ENCODE results near the gene ZNF385C. TPM values are rescaled to one million over a fixed set of nuclear protein-coding genes. Genes with fewer than 3 reads are reported as not detected.
A peak's percentile ranks its signal among the peaks of the same experiment; 100 is the strongest.

Gene ZNF385C
- total and polyA plus RNA-seq, 2 donors = 0.66 to 1.1 TPM

DNA sequence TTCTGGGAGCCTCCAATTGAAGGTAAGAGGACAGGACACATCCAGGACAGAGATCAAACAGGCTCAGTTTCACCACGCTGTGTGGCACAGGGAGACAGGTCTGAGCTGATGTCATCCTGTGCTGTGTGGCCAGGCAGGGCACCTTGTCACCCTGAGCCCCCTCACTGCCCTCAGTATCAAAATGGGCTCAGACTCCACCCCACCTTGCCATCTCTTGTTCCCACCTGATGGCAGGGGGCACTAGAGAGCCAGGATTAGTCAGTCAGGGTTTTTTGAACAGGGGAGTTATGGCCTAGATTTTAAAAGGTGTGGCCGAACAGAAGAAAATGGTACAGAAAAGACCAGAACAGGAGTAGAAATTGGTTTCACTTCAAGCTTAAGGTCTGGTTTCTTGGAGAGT, 20.3 kb upstream of the ZNF385C start:
- Histone ChIP-seq H3K9me3 (ENCODE audit: control insufficient read depth in 2 of 2, insufficient read depth in 1 of 2, low read length in 1 of 2) (no peaks in the 10 kb centered on the region), H3K36me3 (ENCODE audit: control insufficient read depth in 2 of 2, insufficient read depth in 2 of 2, low read length in 1 of 2) (peaks cover 10% of the 10 kb centered on the region in 2 donors), H3K4me1 (ENCODE audit: control insufficient read depth in 2 of 2, insufficient read depth in 2 of 2, low read length in 2 of 2) (peaks cover 6 to 27% of the 10 kb centered on the region in 2 donors), H3K4me3 (ENCODE audit: low read length in 2 of 2) (no peak overlapping the region), H3K27ac (ENCODE audit: low read depth in 1 of 2, low read length in 1 of 2) (no peak overlapping the region), H3K27me3 (ENCODE audit: control insufficient read depth in 2 of 2, insufficient read depth in 1 of 2, low read length in 1 of 2) (no peaks in the 10 kb centered on the region)
- DNase-seq (ENCODE audit: low read depth in 6 of 9, low spot score in 9 of 9) = peak in 2 of 9 donors; percentile 59 to 72
- WGBS = 91% methylated on average over 2 of the region's 2 CpGs

DNA sequence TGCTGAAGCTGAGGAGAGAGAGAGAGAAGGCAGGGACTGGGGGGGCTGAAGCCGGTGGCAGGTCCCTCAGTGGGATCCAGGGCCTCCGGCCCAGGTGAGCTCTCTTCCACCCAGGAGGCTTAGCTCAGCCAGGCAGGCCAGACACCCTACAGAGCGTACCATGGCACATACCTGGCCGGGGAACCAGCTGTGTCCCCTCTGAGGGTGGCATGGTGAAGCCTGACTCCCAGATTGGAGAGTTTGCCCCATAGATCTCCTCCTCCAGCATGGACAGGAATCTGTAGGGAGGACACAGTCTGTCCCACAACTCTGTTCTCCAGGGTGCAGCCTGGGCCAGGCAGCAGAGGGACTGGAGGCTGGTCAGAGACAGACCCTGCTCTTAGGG, 19.8 kb upstream of the ZNF385C start:
- H3K27me3 ChIP-seq (ENCODE audit: control insufficient read depth in 2 of 2, insufficient read depth in 1 of 2, low read length in 1 of 2) = no peaks in the 10 kb centered on the region
- H3K27ac ChIP-seq (ENCODE audit: low read depth in 1 of 2, low read length in 1 of 2) = no peak overlapping the region
- H3K9me3 ChIP-seq (ENCODE audit: control insufficient read depth in 2 of 2, insufficient read depth in 1 of 2, low read length in 1 of 2) = no peaks in the 10 kb centered on the region
- peaks cover 10% of the 10 kb centered on the region in 2 donors for H3K36me3 ChIP-seq (ENCODE audit: control insufficient read depth in 2 of 2, insufficient read depth in 2 of 2, low read length in 1 of 2)
- 99% methylated on average over 4 of the region's 4 CpGs for WGBS
- H3K4me1 ChIP-seq (ENCODE audit: control insufficient read depth in 2 of 2, insufficient read depth in 2 of 2, low read length in 2 of 2) = peaks cover 9 to 32% of the 10 kb centered on the region in 2 donors
- no peak overlapping the region for H3K4me3 ChIP-seq (ENCODE audit: low read length in 2 of 2)
- no peak for DNase-seq (ENCODE audit: low read depth in 6 of 9, low spot score in 9 of 9)

DNA sequence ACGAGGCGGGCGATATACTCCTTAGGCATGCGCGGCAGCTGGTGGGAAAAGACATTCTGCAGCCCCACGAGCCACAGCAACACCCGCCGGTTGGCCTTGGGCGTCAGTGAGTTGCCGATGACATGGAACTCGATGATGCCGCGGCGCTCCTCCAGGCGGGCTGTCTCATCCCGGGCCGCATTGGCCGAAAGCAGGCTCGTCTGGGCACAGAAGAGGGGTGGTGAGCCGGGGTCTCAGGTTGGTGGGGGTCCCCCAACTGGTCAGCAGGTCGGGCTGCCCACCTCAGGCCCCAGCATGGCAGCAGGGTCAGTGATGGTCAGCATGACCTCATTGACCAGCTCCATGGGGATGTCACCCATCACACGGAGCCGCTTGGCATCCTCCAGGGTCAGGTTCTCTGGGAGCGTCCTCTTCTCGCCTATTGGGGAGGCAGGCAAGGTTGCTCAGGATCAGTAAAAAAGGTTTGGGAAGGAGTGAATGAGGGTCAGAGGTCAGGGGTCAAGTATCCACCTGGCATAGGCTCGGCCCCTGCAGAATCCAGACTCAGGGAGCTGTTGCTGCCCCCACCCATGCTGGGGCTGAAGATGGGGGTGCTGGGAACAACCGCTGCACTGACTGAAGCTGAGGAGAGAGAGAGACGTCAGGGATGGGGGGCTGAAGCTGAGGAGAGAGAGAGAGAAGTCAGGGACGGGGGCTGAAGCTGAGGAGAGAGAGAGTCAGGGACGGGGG, 19.3 kb upstream of the ZNF385C start:
- no peak for DNase-seq (ENCODE audit: low read depth in 6 of 9, low spot score in 9 of 9)
- peaks cover 6 to 10% of the 10 kb centered on the region in 2 donors for H3K36me3 ChIP-seq (ENCODE audit: control insufficient read depth in 2 of 2, insufficient read depth in 2 of 2, low read length in 1 of 2)
- no peaks in the 10 kb centered on the region for H3K27me3 ChIP-seq (ENCODE audit: control insufficient read depth in 2 of 2, insufficient read depth in 1 of 2, low read length in 1 of 2)
- H3K4me3 ChIP-seq (ENCODE audit: low read length in 2 of 2) = no peak overlapping the region
- H3K27ac ChIP-seq (ENCODE audit: low read depth in 1 of 2, low read length in 1 of 2) = no peak overlapping the region
- WGBS = 97% methylated on average over 30 of the region's 30 CpGs
- no peaks in the 10 kb centered on the region for H3K9me3 ChIP-seq (ENCODE audit: control insufficient read depth in 2 of 2, insufficient read depth in 1 of 2, low read length in 1 of 2)
- peaks cover 13 to 37% of the 10 kb centered on the region in 2 donors for H3K4me1 ChIP-seq (ENCODE audit: control insufficient read depth in 2 of 2, insufficient read depth in 2 of 2, low read length in 2 of 2)

DNA sequence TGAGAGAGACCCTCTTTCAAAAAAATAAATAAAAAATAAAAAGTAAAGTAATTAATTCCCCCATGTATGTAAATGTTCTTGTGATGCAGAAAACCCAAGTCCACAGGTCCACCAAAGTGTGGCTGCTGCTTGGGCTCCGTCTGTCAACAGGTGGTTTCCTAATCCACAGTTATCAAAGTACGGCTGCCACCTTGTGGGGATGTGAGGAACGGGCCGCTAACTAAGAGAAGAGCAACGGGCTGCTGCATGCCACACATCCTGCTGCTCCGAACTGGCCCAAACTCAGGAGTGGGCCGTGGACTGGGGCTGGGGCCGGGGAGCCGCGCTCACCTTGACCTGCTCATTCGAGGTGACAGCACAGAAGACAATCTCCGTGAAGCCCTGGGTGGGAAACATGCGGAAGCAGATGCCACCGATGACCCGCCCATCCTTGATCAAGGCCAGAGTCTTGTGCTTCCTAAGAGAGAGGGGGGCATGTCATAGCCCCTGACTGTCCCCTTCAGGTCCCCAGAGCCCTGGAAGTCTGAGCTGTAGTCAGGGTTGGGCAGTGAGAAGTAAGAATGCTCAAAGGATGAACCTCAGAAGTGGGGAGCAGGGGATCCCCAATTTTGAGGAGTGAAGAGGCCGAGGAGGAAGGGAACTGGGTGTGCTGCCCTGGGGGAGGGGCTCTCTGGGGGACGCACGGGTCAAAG, 18.6 kb upstream of the ZNF385C start:
- 57% methylated on average over 18 of the region's 18 CpGs for WGBS
- peak in 8 of 9 donors; percentile 57 to 92 (median 82) for DNase-seq (ENCODE audit: low read depth in 6 of 9, low spot score in 9 of 9)
- H3K27ac ChIP-seq (ENCODE audit: low read depth in 1 of 2, low read length in 1 of 2) = no peak overlapping the region

DNA sequence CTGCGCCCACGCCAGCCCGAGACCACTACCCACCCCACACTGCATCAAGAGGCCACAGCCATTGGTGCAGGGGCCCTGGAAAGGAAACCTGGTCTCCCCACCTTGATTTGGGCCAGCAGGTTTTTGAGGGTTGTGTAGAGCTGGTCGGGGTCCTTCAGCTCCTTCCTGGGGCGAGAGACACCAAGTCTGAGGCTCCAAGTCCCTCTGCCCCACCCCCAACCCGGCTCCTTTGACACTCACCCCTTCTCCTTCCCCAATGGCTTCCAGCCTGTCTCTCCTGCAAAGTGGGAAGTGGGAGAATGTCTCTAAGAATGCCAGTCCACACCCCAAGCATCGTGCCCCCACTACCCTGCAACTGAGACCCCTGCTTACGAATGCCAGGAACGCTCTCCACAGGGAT, 15.8 kb upstream of the ZNF385C start:
- H3K4me1 ChIP-seq (ENCODE audit: control insufficient read depth in 2 of 2, insufficient read depth in 2 of 2, low read length in 2 of 2) = peaks cover 17 to 47% of the 10 kb centered on the region in 2 donors
- H3K9me3 ChIP-seq (ENCODE audit: control insufficient read depth in 2 of 2, insufficient read depth in 1 of 2, low read length in 1 of 2) = no peaks in the 10 kb centered on the region
- no peaks in the 10 kb centered on the region for H3K27me3 ChIP-seq (ENCODE audit: control insufficient read depth in 2 of 2, insufficient read depth in 1 of 2, low read length in 1 of 2)
- H3K27ac ChIP-seq (ENCODE audit: low read depth in 1 of 2, low read length in 1 of 2) = no peak overlapping the region
- WGBS = 96% methylated on average over 9 of the region's 9 CpGs
- no peak for DNase-seq (ENCODE audit: low read depth in 6 of 9, low spot score in 9 of 9)
- peaks cover 8 to 10% of the 10 kb centered on the region in 2 donors for H3K36me3 ChIP-seq (ENCODE audit: control insufficient read depth in 2 of 2, insufficient read depth in 2 of 2, low read length in 1 of 2)
- no peak overlapping the region for H3K4me3 ChIP-seq (ENCODE audit: low read length in 2 of 2)

More for the DNA sequence above, 18.6 kb upstream of the ZNF385C start:
- H3K4me1 ChIP-seq (ENCODE audit: control insufficient read depth in 2 of 2, insufficient read depth in 2 of 2, low read length in 2 of 2) = peaks cover 17 to 44% of the 10 kb centered on the region in 2 donors
- H3K4me3 ChIP-seq (ENCODE audit: low read length in 2 of 2) = no peak overlapping the region
- peaks cover 6 to 10% of the 10 kb centered on the region in 2 donors for H3K36me3 ChIP-seq (ENCODE audit: control insufficient read depth in 2 of 2, insufficient read depth in 2 of 2, low read length in 1 of 2)
- no peaks in the 10 kb centered on the region for H3K27me3 ChIP-seq (ENCODE audit: control insufficient read depth in 2 of 2, insufficient read depth in 1 of 2, low read length in 1 of 2)
- H3K9me3 ChIP-seq (ENCODE audit: control insufficient read depth in 2 of 2, insufficient read depth in 1 of 2, low read length in 1 of 2) = no peaks in the 10 kb centered on the region

DNA sequence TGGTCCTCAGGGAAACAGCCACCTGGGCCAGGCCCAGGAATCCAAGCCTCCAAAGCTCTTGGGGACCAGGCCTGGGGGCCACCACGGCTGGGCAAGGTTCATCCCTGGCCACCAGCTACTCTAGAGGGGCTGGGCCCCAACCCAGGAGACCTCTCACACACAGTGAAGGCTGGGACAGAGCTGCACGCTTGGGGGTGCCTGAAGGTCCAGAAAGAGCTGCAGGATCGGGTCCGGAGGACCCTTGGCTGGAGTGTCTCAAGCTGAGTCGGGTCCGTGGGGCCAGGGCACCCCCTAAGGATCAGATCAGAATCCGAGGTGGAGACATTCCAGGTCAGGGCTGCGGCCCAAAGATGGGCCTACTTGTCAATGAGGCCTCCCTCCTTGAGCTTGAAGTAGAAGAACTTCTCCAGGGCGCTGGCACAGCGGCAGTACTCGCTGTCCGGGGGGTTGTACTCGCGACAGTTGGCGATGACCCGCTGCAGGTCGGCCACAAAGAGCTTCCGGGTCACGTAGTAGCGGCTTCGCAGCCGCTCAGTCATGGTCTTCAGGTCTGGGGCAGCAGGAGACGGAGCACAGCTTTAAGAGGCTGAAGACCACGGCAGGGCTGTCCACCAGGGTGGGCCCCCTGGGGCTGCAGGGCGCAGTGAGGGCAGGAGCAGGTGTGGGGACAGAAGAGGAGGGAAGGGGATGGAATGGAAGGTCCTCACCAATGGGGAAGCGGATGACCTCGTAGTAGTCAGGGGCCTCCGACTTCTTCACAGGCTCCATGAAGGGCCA, 15.2 kb upstream of the ZNF385C start:
- Histone ChIP-seq H3K27ac (ENCODE audit: low read depth in 1 of 2, low read length in 1 of 2) (peak overlapping the region; percentile 92 to 99), H3K4me1 (ENCODE audit: control insufficient read depth in 2 of 2, insufficient read depth in 2 of 2, low read length in 2 of 2) (peaks cover 16 to 42% of the 10 kb centered on the region in 2 donors), H3K36me3 (ENCODE audit: control insufficient read depth in 2 of 2, insufficient read depth in 2 of 2, low read length in 1 of 2) (peaks cover 8 to 12% of the 10 kb centered on the region in 2 donors), H3K4me3 (ENCODE audit: low read length in 2 of 2) (no peak overlapping the region), H3K9me3 (ENCODE audit: control insufficient read depth in 2 of 2, insufficient read depth in 1 of 2, low read length in 1 of 2) (no peaks in the 10 kb centered on the region), H3K27me3 (ENCODE audit: control insufficient read depth in 2 of 2, insufficient read depth in 1 of 2, low read length in 1 of 2) (no peaks in the 10 kb centered on the region)
- 98% methylated on average over 28 of the region's 28 CpGs for WGBS
- no peak for DNase-seq (ENCODE audit: low read depth in 6 of 9, low spot score in 9 of 9)

DNA sequence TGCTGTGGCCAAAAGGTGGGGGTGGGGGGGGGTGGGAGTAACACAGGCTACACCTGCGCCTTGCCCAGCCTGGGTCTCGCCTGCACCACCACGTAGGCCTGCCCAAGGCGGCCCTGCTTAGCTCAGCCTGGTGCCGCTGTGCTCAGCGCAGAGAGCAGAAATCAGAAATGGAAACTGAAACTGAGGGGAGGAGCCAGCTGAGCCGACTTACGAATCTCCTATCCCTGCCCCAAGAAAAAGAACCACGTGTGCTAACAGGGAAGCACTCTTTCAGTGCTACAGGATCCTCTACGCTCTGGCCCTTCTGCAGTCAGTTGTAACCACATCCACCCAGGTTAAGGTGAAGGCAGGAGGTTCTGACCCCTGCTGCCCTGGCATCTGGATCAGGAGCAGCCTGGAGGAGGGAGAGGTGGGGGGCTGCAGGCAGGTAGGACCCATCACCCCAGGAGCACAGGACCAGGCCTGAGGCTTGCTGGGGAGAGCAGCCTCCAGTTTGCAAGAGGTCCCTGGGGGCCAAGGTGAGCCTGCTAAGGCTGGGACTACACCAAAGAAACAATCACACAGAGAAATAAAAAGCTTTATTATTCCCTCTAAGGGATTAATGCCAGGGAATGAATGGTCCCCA, 14.4 kb upstream of the ZNF385C start, which contains the start of gene DHX58:
Gene DHX58 (minus strand): TSS at position 163 of the 625 bp plus-strand sequence. CDS start 822 bp downstream, outside the sequence.
- peak; percentile 75 to 96 (median 90) for DNase-seq (ENCODE audit: low read depth in 6 of 9, low spot score in 9 of 9)
- peak within 1 kb of the TSS; percentile 92 to 99 for H3K27ac ChIP-seq (ENCODE audit: low read depth in 1 of 2, low read length in 1 of 2)
- H3K9me3 ChIP-seq (ENCODE audit: control insufficient read depth in 2 of 2, insufficient read depth in 1 of 2, low read length in 1 of 2) = peaks cover 0 to 4% of the 10 kb centered on the region in 2 donors
- peaks cover 5 to 12% of the 10 kb centered on the region in 2 donors for H3K36me3 ChIP-seq (ENCODE audit: control insufficient read depth in 2 of 2, insufficient read depth in 2 of 2, low read length in 1 of 2)
- peaks cover 16 to 50% of the 10 kb centered on the region in 2 donors for H3K4me1 ChIP-seq (ENCODE audit: control insufficient read depth in 2 of 2, insufficient read depth in 2 of 2, low read length in 2 of 2)
- peak within 1 kb of the TSS; percentile 31 to 51 for H3K4me3 ChIP-seq (ENCODE audit: low read length in 2 of 2)
- 0% methylated on average over 10 of the region's 10 CpGs for WGBS
- H3K27me3 ChIP-seq (ENCODE audit: control insufficient read depth in 2 of 2, insufficient read depth in 1 of 2, low read length in 1 of 2) = no peaks in the 10 kb centered on the region

DNA sequence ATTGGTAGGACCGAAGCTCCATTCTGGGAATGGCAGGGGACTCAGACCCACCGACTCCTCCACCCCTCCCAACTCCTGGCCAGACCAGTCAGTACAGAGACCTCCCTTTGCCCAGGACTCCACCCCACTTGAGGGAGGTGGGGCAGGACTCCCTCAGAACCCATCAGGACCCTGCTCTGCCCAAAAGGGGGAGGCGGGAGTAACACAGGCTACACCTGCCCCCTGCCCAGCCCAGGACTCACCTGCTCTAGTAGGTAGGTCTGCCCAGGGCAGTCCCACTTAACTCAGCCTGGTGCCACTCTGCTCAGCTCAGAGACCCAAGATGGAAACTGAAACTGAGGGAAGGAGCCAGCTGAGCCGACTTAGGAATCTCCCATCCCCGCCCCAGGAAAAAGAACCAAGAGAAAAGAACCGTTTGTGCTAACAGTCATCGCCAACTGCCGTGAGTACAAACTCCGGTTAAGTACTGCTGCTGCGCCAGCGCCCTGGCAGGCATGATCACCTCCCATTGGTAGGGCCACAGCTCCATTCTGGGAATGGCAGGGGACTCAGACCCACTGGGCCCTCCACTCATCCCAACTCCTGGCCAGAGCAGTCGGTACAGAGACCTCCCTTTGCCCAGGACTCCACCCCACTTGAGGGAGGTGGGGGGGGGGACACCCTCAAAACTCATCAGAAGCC, 13.7 kb upstream of the ZNF385C start:
- Histone ChIP-seq H3K9me3 (ENCODE audit: control insufficient read depth in 2 of 2, insufficient read depth in 1 of 2, low read length in 1 of 2) (peaks cover 0 to 4% of the 10 kb centered on the region in 2 donors), H3K36me3 (ENCODE audit: control insufficient read depth in 2 of 2, insufficient read depth in 2 of 2, low read length in 1 of 2) (peaks cover 0 to 12% of the 10 kb centered on the region in 2 donors), H3K27me3 (ENCODE audit: control insufficient read depth in 2 of 2, insufficient read depth in 1 of 2, low read length in 1 of 2) (no peaks in the 10 kb centered on the region), H3K4me1 (ENCODE audit: control insufficient read depth in 2 of 2, insufficient read depth in 2 of 2, low read length in 2 of 2) (peaks cover 18 to 56% of the 10 kb centered on the region in 2 donors), H3K27ac (ENCODE audit: low read depth in 1 of 2, low read length in 1 of 2) (peak overlapping the region; percentile 92 to 99), H3K4me3 (ENCODE audit: low read length in 2 of 2) (peak overlapping the region; percentile 31 to 51)
- DNase-seq (ENCODE audit: low read depth in 6 of 9, low spot score in 9 of 9) = peak in 1 of 9 donors; percentile 52
- WGBS = 38% methylated on average over 12 of the region's 12 CpGs
